Measurements from ENCODE around the gene UCHL1.
A peak's percentile ranks its signal among the peaks of the same experiment; 100 is the strongest.
"Not testable (repeated sequence)": the region's sequence is repeated elsewhere in the genome, so short reads cannot be mapped to it uniquely, and the experiment has no call there.

Gene UCHL1

GRCh38 chr4:41241919-41242318 lies 14.8 kb upstream of the UCHL1 start:
- DNase-seq (ENCODE audit: low spot score): no peak

GRCh38 chr4:41245983-41246382 lies 10.7 kb upstream of the UCHL1 start:
- no peak for DNase-seq (ENCODE audit: low spot score)

- no peak for DNase-seq (ENCODE audit: low spot score)
These were observed 493 bp upstream of the UCHL1 start for GRCh38 chr4:41256131-41256739.

GRCh38 chr4:41257257-41257901 lies 651 bp downstream of the UCHL1 start:
- peak; percentile 4 for DNase-seq (ENCODE audit: low spot score)

- no peak for DNase-seq (ENCODE audit: low spot score)
These were observed 1.2 kb downstream of the UCHL1 start for GRCh38 chr4:41257906-41258305.

GRCh38 chr4:41258783-41259182 lies 2.1 kb downstream of the UCHL1 start:
- DNase-seq (ENCODE audit: low spot score): no peak

GRCh38 chr4:41260116-41260733 lies 3.5 kb downstream of the UCHL1 start:
- DNase-seq (ENCODE audit: low spot score): no peak

GRCh38 chr4:41262198-41262597 lies 5.5 kb downstream of the UCHL1 start:
- DNase-seq (ENCODE audit: low spot score): no peak

- DNase-seq (ENCODE audit: low spot score): no peak
These were observed 7.5 kb downstream of the UCHL1 start for GRCh38 chr4:41264212-41264611.

- no peak for DNase-seq (ENCODE audit: low spot score)
These were observed 11.3 kb downstream of the UCHL1 start for GRCh38 chr4:41267997-41268396.

GRCh38 chr4:41268721-41269517 lies 12.2 kb downstream of the UCHL1 start:
- no peak for DNase-seq (ENCODE audit: low spot score)

- DNase-seq (ENCODE audit: low spot score): no peak
These were observed 13.0 kb downstream of the UCHL1 start for GRCh38 chr4:41269682-41270081.

- DNase-seq (ENCODE audit: low spot score): not testable (repeated sequence)
These were observed 19.2 kb downstream of the UCHL1 start for GRCh38 chr4:41275931-41276330.

GRCh38 chr4:41280010-41280409 lies 23.3 kb downstream of the UCHL1 start:
- DNase-seq (ENCODE audit: low spot score): no peak

GRCh38 chr4:41281038-41281634 lies 24.4 kb downstream of the UCHL1 start:
- DNase-seq (ENCODE audit: low spot score): peak; percentile 59

GRCh38 chr4:41282366-41282765 lies 25.6 kb downstream of the UCHL1 start:
- DNase-seq (ENCODE audit: low spot score): no peak

- no peak for DNase-seq (ENCODE audit: low spot score)
These were observed 28.6 kb downstream of the UCHL1 start for GRCh38 chr4:41285202-41285863.

- no peak for DNase-seq (ENCODE audit: low spot score)
These were observed 29.1 kb downstream of the UCHL1 start for GRCh38 chr4:41285864-41286235.

GRCh38 chr4:41287005-41287404 lies 30.3 kb downstream of the UCHL1 start:
- no peak for DNase-seq (ENCODE audit: low spot score)

- DNase-seq (ENCODE audit: low spot score): no peak
These were observed 31.1 kb downstream of the UCHL1 start for GRCh38 chr4:41287852-41288251.

- DNase-seq (ENCODE audit: low spot score): no peak
These were observed 31.5 kb downstream of the UCHL1 start for GRCh38 chr4:41288254-41288653.

GRCh38 chr4:41290479-41290878 lies 33.8 kb downstream of the UCHL1 start:
- no peak for DNase-seq (ENCODE audit: low spot score)
